ENCODE data around the gene VAV1. TPM values are rescaled to one million over a fixed set of nuclear protein-coding genes. Genes with fewer than 3 reads are reported as not detected.
A peak's percentile ranks its signal among the peaks of the same experiment; 100 is the strongest.

The VAV1 gene
- total and polyA plus RNA-seq, 4 donors: 1.9 to 20.1 (median 9.1) TPM

- no peak overlapping the region for H3K4me3 ChIP-seq (ENCODE audit: low read length in 2 of 2)
- intact Hi-C loops (cut with DNase I): loop anchor here in 1 of 2 donors (2.0 kb wide), 1 partner anchor 56 kb away; no protein-coding TSS in a partner anchor
- H3K9me3 ChIP-seq (ENCODE audit: control insufficient read depth, low read length): no peaks in the 10 kb centered on the region
- no peaks in the 10 kb centered on the region for H3K36me3 ChIP-seq (ENCODE audit: control insufficient read depth in 1 of 2, insufficient read depth in 2 of 2, low read length in 1 of 2)
- H3K4me1 ChIP-seq (ENCODE audit: control insufficient read depth in 1 of 2, insufficient read depth in 2 of 2, low read length in 2 of 2): no peaks in the 10 kb centered on the region
- no peak for DNase-seq
- no peaks in the 10 kb centered on the region for H3K27me3 ChIP-seq (ENCODE audit: control insufficient read depth in 1 of 2, insufficient read depth in 2 of 2, low read length in 1 of 2)
- 6 to 11% methylated on average over 10 of the region's 10 CpGs for WGBS, 2 donors
- ATAC-seq (ENCODE audit: low FRiP score): peak; percentile 37
- peak overlapping the region in 1 of 2 donors; percentile 55 for H3K27ac ChIP-seq (ENCODE audit: low read depth in 1 of 2, low read length in 2 of 2)
These were observed 28.5 kb downstream of the VAV1 start for GRCh38 chr19:6800991-6801484.

GRCh38 chr19:6801485-6802086 lies 29.1 kb downstream of the VAV1 start:
- Histone ChIP-seq H3K27me3 (ENCODE audit: control insufficient read depth in 1 of 2, insufficient read depth in 2 of 2, low read length in 1 of 2) (no peaks in the 10 kb centered on the region), H3K36me3 (ENCODE audit: control insufficient read depth in 1 of 2, insufficient read depth in 2 of 2, low read length in 1 of 2) (no peaks in the 10 kb centered on the region), H3K9me3 (ENCODE audit: control insufficient read depth, low read length) (no peaks in the 10 kb centered on the region), H3K4me1 (ENCODE audit: control insufficient read depth in 1 of 2, insufficient read depth in 2 of 2, low read length in 2 of 2) (no peaks in the 10 kb centered on the region), H3K4me3 (ENCODE audit: low read length in 2 of 2) (no peak overlapping the region), H3K27ac (ENCODE audit: low read depth in 1 of 2, low read length in 2 of 2) (peak overlapping the region in 1 of 2 donors; percentile 55)
- peak; percentile 69 for ATAC-seq (ENCODE audit: low FRiP score)
- peak; percentile 79 to 91 for DNase-seq
- WGBS, 2 donors: 5% methylated on average over 19 of the region's 19 CpGs
- intact Hi-C loops (cut with DNase I): loop anchor here in 1 of 2 donors (2.0 kb wide), 1 partner anchor 57 kb away; no protein-coding TSS in a partner anchor

GRCh38 chr19:6802336-6803035 lies 30.0 kb downstream of the VAV1 start:
- intact Hi-C loops (cut with DNase I): no loop called here
- Histone ChIP-seq H3K4me3 (ENCODE audit: low read length in 2 of 2) (no peak overlapping the region), H3K4me1 (ENCODE audit: control insufficient read depth in 1 of 2, insufficient read depth in 2 of 2, low read length in 2 of 2) (no peaks in the 10 kb centered on the region), H3K27ac (ENCODE audit: low read depth in 1 of 2, low read length in 2 of 2) (no peak overlapping the region), H3K36me3 (ENCODE audit: control insufficient read depth in 1 of 2, insufficient read depth in 2 of 2, low read length in 1 of 2) (no peaks in the 10 kb centered on the region), H3K27me3 (ENCODE audit: control insufficient read depth in 1 of 2, insufficient read depth in 2 of 2, low read length in 1 of 2) (no peaks in the 10 kb centered on the region), H3K9me3 (ENCODE audit: control insufficient read depth, low read length) (peaks cover 2% of the 10 kb centered on the region)
- 60 to 61% methylated on average over 9 of the region's 9 CpGs for WGBS, 2 donors
- DNase-seq: peak; percentile 74 to 79
- ATAC-seq (ENCODE audit: low FRiP score): peak; percentile 61

GRCh38 chr19:6803036-6803404 lies 30.5 kb downstream of the VAV1 start:
- no peaks in the 10 kb centered on the region for H3K4me1 ChIP-seq (ENCODE audit: control insufficient read depth in 1 of 2, insufficient read depth in 2 of 2, low read length in 2 of 2)
- H3K4me3 ChIP-seq (ENCODE audit: low read length in 2 of 2): no peak overlapping the region
- WGBS, 2 donors: 70 to 73% methylated on average over 8 of the region's 8 CpGs
- no peak overlapping the region for H3K27ac ChIP-seq (ENCODE audit: low read depth in 1 of 2, low read length in 2 of 2)
- H3K27me3 ChIP-seq (ENCODE audit: control insufficient read depth in 1 of 2, insufficient read depth in 2 of 2, low read length in 1 of 2): no peaks in the 10 kb centered on the region
- intact Hi-C loops (cut with DNase I): no loop called here
- peaks cover 2% of the 10 kb centered on the region for H3K9me3 ChIP-seq (ENCODE audit: control insufficient read depth, low read length)
- ATAC-seq (ENCODE audit: low FRiP score) (no peak), DNase-seq (no peak)
- no peaks in the 10 kb centered on the region for H3K36me3 ChIP-seq (ENCODE audit: control insufficient read depth in 1 of 2, insufficient read depth in 2 of 2, low read length in 1 of 2)

GRCh38 chr19:6806488-6806887 lies 34.0 kb downstream of the VAV1 start:
- 80 to 85% methylated on average over 4 of the region's 4 CpGs for WGBS, 2 donors
- H3K27me3 ChIP-seq (ENCODE audit: control insufficient read depth in 1 of 2, insufficient read depth in 2 of 2, low read length in 1 of 2): no peaks in the 10 kb centered on the region
- no peak overlapping the region for H3K27ac ChIP-seq (ENCODE audit: low read depth in 1 of 2, low read length in 2 of 2)

GRCh38 chr19:6807291-6807690 lies 34.8 kb downstream of the VAV1 start:
- Histone ChIP-seq H3K4me3 (ENCODE audit: low read length in 2 of 2) (no peak overlapping the region), H3K9me3 (ENCODE audit: control insufficient read depth, low read length) (peaks cover 7% of the 10 kb centered on the region), H3K4me1 (ENCODE audit: control insufficient read depth in 1 of 2, insufficient read depth in 2 of 2, low read length in 2 of 2) (no peaks in the 10 kb centered on the region), H3K36me3 (ENCODE audit: control insufficient read depth in 1 of 2, insufficient read depth in 2 of 2, low read length in 1 of 2) (no peaks in the 10 kb centered on the region), H3K27me3 (ENCODE audit: control insufficient read depth in 1 of 2, insufficient read depth in 2 of 2, low read length in 1 of 2) (no peaks in the 10 kb centered on the region), H3K27ac (ENCODE audit: low read depth in 1 of 2, low read length in 2 of 2) (no peak overlapping the region)
- 91 to 93% methylated on average over 5 of the region's 5 CpGs for WGBS, 2 donors
- DNase-seq (no peak), ATAC-seq (ENCODE audit: low FRiP score) (no peak)
- intact Hi-C loops (cut with DNase I): no loop called here

More at GRCh38 chr19:6806488-6806887, 34.0 kb downstream of the VAV1 start:
- intact Hi-C loops (cut with DNase I): no loop called here
- Histone ChIP-seq H3K9me3 (ENCODE audit: control insufficient read depth, low read length) (peaks cover 7% of the 10 kb centered on the region), H3K36me3 (ENCODE audit: control insufficient read depth in 1 of 2, insufficient read depth in 2 of 2, low read length in 1 of 2) (no peaks in the 10 kb centered on the region), H3K4me3 (ENCODE audit: low read length in 2 of 2) (no peak overlapping the region), H3K4me1 (ENCODE audit: control insufficient read depth in 1 of 2, insufficient read depth in 2 of 2, low read length in 2 of 2) (no peaks in the 10 kb centered on the region)
- DNase-seq (no peak), ATAC-seq (ENCODE audit: low FRiP score) (no peak)

GRCh38 chr19:6808494-6808893 lies 36.0 kb downstream of the VAV1 start:
- Histone ChIP-seq H3K4me1 (ENCODE audit: control insufficient read depth in 1 of 2, insufficient read depth in 2 of 2, low read length in 2 of 2) (no peaks in the 10 kb centered on the region), H3K27ac (ENCODE audit: low read depth in 1 of 2, low read length in 2 of 2) (no peak overlapping the region), H3K9me3 (ENCODE audit: control insufficient read depth, low read length) (peaks cover 7% of the 10 kb centered on the region), H3K27me3 (ENCODE audit: control insufficient read depth in 1 of 2, insufficient read depth in 2 of 2, low read length in 1 of 2) (no peaks in the 10 kb centered on the region), H3K36me3 (ENCODE audit: control insufficient read depth in 1 of 2, insufficient read depth in 2 of 2, low read length in 1 of 2) (no peaks in the 10 kb centered on the region), H3K4me3 (ENCODE audit: low read length in 2 of 2) (peak overlapping the region in 1 of 2 donors; percentile 26)
- intact Hi-C loops (cut with DNase I): no loop called here
- 97 to 100% methylated on average over 1 of the region's 1 CpG for WGBS, 2 donors
- DNase-seq (no peak), ATAC-seq (ENCODE audit: low FRiP score) (no peak)

GRCh38 chr19:6809262-6809661 lies 36.8 kb downstream of the VAV1 start:
- no peaks in the 10 kb centered on the region for H3K4me1 ChIP-seq (ENCODE audit: control insufficient read depth in 1 of 2, insufficient read depth in 2 of 2, low read length in 2 of 2)
- WGBS, 2 donors: 71 to 77% methylated on average over 4 of the region's 4 CpGs
- H3K4me3 ChIP-seq (ENCODE audit: low read length in 2 of 2): no peak overlapping the region
- no peak for ATAC-seq (ENCODE audit: low FRiP score)
- H3K9me3 ChIP-seq (ENCODE audit: control insufficient read depth, low read length): peaks cover 7% of the 10 kb centered on the region
- no peak for DNase-seq
- intact Hi-C loops (cut with DNase I): no loop called here
- H3K36me3 ChIP-seq (ENCODE audit: control insufficient read depth in 1 of 2, insufficient read depth in 2 of 2, low read length in 1 of 2): no peaks in the 10 kb centered on the region
- H3K27me3 ChIP-seq (ENCODE audit: control insufficient read depth in 1 of 2, insufficient read depth in 2 of 2, low read length in 1 of 2): no peaks in the 10 kb centered on the region
- no peak overlapping the region for H3K27ac ChIP-seq (ENCODE audit: low read depth in 1 of 2, low read length in 2 of 2)

GRCh38 chr19:6811378-6811777 lies 38.9 kb downstream of the VAV1 start:
- Histone ChIP-seq H3K36me3 (ENCODE audit: control insufficient read depth in 1 of 2, insufficient read depth in 2 of 2, low read length in 1 of 2) (no peaks in the 10 kb centered on the region), H3K4me1 (ENCODE audit: control insufficient read depth in 1 of 2, insufficient read depth in 2 of 2, low read length in 2 of 2) (no peaks in the 10 kb centered on the region), H3K4me3 (ENCODE audit: low read length in 2 of 2) (no peak overlapping the region), H3K9me3 (ENCODE audit: control insufficient read depth, low read length) (peaks cover 7% of the 10 kb centered on the region), H3K27me3 (ENCODE audit: control insufficient read depth in 1 of 2, insufficient read depth in 2 of 2, low read length in 1 of 2) (no peaks in the 10 kb centered on the region), H3K27ac (ENCODE audit: low read depth in 1 of 2, low read length in 2 of 2) (no peak overlapping the region)
- ATAC-seq (ENCODE audit: low FRiP score): no peak
- DNase-seq: no peak
- WGBS, 2 donors: 79 to 81% methylated on average over 3 of the region's 3 CpGs
- intact Hi-C loops (cut with DNase I): no loop called here
